ENCODE results near the gene SLC39A11. TPM values are rescaled to one million over a fixed set of nuclear protein-coding genes. Genes with fewer than 3 reads are reported as not detected.

The SLC39A11 gene
- total RNA-seq, 1 experiment from 2014 or later = 46.4 TPM

GRCh38 chr17:72635034-72635635, 457.4 kb downstream of the SLC39A11 start:
- DNase-seq (ENCODE audit: low read depth, low spot score) (no peak), ATAC-seq (no peak)
- H3K9me3 ChIP-seq (ENCODE audit: control insufficient read depth in 1 of 2, insufficient read depth in 1 of 2, low read depth in 1 of 2, low read length in 2 of 2) = no peaks in the 10 kb centered on the region
- POLR2A ChIA-PET = no interaction called here
- peaks cover 11 to 34% of the 10 kb centered on the region in 2 experiments for H3K4me1 ChIP-seq (ENCODE audit: control insufficient read depth in 1 of 2, insufficient read depth in 2 of 2, low read length in 2 of 2)
- no peaks in the 10 kb centered on the region for H3K79me2 ChIP-seq (ENCODE audit: insufficient read depth, low read length)
- H3K9me2 ChIP-seq (ENCODE audit: insufficient read depth) = no peaks in the 10 kb centered on the region
- no TSS peak for BruUV-seq (replicated peaks)
- no peaks in the 10 kb centered on the region for H3K27me3 ChIP-seq (ENCODE audit: insufficient read depth, low read length)
- no peak overlapping the region for H3K9ac ChIP-seq (ENCODE audit: low read length)
- intact Hi-C loops (cut with micrococcal nuclease) = no loop called here
- no peak overlapping the region for H3K27ac ChIP-seq (ENCODE audit: low read depth, low read length)
- no peak for TF ChIP-seq RAD21 (IDR thresholded peaks at IDR 0.05; ENCODE audit: low read depth)
- TF ChIP-seq ATF3 (IDR thresholded peaks at IDR 0.05) = no peak
- no peak for TF ChIP-seq ELF1 (IDR thresholded peaks at IDR 0.05; ENCODE audit: borderline replicate concordance, low read depth)
- no peak overlapping the region for H3K4me2 ChIP-seq (ENCODE audit: low read length)
- RAD21 ChIA-PET (ENCODE audit: low non-redundant PET in 1 of 2, low total read pairs in 2 of 2, uncharacterized antibody in 2 of 2, unreplicated experiment in 2 of 2) = no interaction called here
- H2AFZ ChIP-seq (ENCODE audit: low read depth, low read length, poor library complexity, severe bottlenecking) = no peak overlapping the region
- H4K20me1 ChIP-seq (ENCODE audit: insufficient read depth) = no peaks in the 10 kb centered on the region
- CTCF ChIA-PET = no interaction called here
- H3K36me3 ChIP-seq (ENCODE audit: control insufficient read depth in 1 of 2, insufficient read depth in 2 of 2, low read length in 2 of 2) = no peaks in the 10 kb centered on the region
- no peak overlapping the region for H3K4me3 ChIP-seq (replicated peaks in 1 of 2; ENCODE audit: low read depth in 1 of 2, low read length in 2 of 2)

GRCh38 chr17:72634621-72635020, 457.9 kb downstream of the SLC39A11 start:
- Histone ChIP-seq H2AFZ (ENCODE audit: low read depth, low read length, poor library complexity, severe bottlenecking) (no peak overlapping the region), H4K20me1 (ENCODE audit: insufficient read depth) (no peaks in the 10 kb centered on the region), H3K79me2 (ENCODE audit: insufficient read depth, low read length) (no peaks in the 10 kb centered on the region), H3K27ac (ENCODE audit: low read depth, low read length) (no peak overlapping the region), H3K36me3 (ENCODE audit: control insufficient read depth in 1 of 2, insufficient read depth in 2 of 2, low read length in 2 of 2) (no peaks in the 10 kb centered on the region), H3K4me2 (ENCODE audit: low read length) (no peak overlapping the region), H3K9me2 (ENCODE audit: insufficient read depth) (no peaks in the 10 kb centered on the region), H3K4me1 (ENCODE audit: control insufficient read depth in 1 of 2, insufficient read depth in 2 of 2, low read length in 2 of 2) (peaks cover 5 to 29% of the 10 kb centered on the region in 2 experiments; a peak in 3 of 4 replicates), H3K9me3 (ENCODE audit: control insufficient read depth in 1 of 2, insufficient read depth in 1 of 2, low read depth in 1 of 2, low read length in 2 of 2) (no peaks in the 10 kb centered on the region), H3K27me3 (ENCODE audit: insufficient read depth, low read length) (no peaks in the 10 kb centered on the region), H3K9ac (ENCODE audit: low read length) (no peak overlapping the region), H3K4me3 (replicated peaks in 1 of 2; ENCODE audit: low read depth in 1 of 2, low read length in 2 of 2) (no peak overlapping the region)
- ATAC-seq = no peak
- intact Hi-C loops (cut with micrococcal nuclease) = no loop called here
- ChIA-PET POLR2A (no interaction called here), CTCF (no interaction called here), RAD21 (ENCODE audit: low non-redundant PET in 1 of 2, low total read pairs in 2 of 2, uncharacterized antibody in 2 of 2, unreplicated experiment in 2 of 2) (no interaction called here)
- no TSS peak for BruUV-seq (replicated peaks)
- no peak for DNase-seq (ENCODE audit: low read depth, low spot score)
- TF ChIP-seq ZFX (IDR thresholded peaks at IDR 0.05) = no peak
- TF ChIP-seq SRF (IDR thresholded peaks at IDR 0.05; ENCODE audit: low read depth) = no peak
- TF ChIP-seq CBX3 (IDR thresholded peaks at IDR 0.05; ENCODE audit: low read depth) = no peak
- TF ChIP-seq CEBPB (IDR thresholded peaks at IDR 0.05; ENCODE audit: low read depth) = no peak
- TF ChIP-seq EZH2phosphoT487 (IDR thresholded peaks at IDR 0.05; ENCODE audit: borderline replicate concordance) = no peak
